ENCODE data around the gene EXOC5.
A peak's percentile ranks its signal among the peaks of the same experiment; 100 is the strongest.

EXOC5 gene, protein sequence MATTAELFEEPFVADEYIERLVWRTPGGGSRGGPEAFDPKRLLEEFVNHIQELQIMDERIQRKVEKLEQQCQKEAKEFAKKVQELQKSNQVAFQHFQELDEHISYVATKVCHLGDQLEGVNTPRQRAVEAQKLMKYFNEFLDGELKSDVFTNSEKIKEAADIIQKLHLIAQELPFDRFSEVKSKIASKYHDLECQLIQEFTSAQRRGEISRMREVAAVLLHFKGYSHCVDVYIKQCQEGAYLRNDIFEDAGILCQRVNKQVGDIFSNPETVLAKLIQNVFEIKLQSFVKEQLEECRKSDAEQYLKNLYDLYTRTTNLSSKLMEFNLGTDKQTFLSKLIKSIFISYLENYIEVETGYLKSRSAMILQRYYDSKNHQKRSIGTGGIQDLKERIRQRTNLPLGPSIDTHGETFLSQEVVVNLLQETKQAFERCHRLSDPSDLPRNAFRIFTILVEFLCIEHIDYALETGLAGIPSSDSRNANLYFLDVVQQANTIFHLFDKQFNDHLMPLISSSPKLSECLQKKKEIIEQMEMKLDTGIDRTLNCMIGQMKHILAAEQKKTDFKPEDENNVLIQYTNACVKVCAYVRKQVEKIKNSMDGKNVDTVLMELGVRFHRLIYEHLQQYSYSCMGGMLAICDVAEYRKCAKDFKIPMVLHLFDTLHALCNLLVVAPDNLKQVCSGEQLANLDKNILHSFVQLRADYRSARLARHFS

DNA sequence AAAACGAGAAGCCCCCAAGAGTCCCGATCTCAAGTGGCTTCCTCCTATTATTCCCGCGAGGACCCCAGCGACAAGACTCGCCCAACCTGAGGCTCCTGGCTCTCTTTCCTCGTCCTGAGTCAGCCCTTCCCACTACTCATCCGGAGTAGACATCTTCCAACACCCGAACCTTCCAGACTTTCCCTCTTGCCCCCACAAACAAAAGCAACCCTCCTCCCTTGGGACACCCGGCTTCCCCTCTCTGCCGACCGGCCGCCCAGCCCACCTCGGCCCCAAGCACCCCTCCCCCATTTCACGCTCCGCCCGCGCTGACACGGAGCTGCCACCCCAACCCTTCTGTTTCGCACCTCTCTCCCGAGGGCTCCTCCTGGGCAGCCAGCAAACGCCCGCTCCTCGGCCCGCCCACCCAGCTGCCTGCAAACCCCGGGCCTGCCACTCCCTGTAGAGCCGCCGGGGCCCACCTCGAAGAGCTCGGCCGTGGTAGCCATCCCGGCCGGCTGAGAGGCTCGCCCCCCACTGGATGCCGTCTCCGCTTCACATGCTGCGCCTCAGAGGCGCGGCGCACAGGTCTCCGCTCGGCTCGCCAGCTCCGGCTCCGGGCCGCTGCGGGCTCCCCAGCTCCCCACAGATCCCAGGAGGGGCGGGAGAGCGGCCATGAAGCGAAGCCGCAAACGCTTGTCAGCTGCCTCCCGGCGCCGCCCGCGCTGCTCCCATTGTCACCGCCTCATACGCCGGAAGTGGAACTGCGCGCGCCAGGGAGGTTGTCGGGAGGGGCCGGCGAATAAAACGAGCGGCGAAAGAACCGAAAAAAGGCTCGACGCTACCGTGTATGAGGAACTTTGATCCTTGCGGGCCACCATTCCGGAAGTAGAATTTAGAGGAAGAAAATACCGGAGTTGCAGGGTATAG, at the start of gene EXOC5, which contains the start of gene AP5M1:
TSS of gene EXOC5 (minus strand) at position 745 of the 909 bp plus-strand sequence. CDS start at position 488, 257 bp downstream.
TSS of gene AP5M1 (plus strand) at position 811 of the 909 bp plus-strand sequence. CDS start 344 bp downstream, outside the sequence.
- DNase-seq (ENCODE audit: extremely low spot score): peak; percentile 78
- TF ChIP-seq L3MBTL2 (conservative IDR thresholded peaks at IDR 0.05) (peak; percentile 47), FOXA1 (IDR thresholded peaks at IDR 0.05) (no peak), ELF4 (IDR thresholded peaks at IDR 0.05) (peak; percentile 73; the same call in 1 of the 2 replicates)
- POLR2A ChIA-PET: interaction anchor here (0.8 to 2.3 kb wide), 12 partner anchors 8 to 122 kb away, joined by 3 to 16 read pairs (median 4); partner anchors contain the start of gene NAA30
- CTCF ChIA-PET: no interaction called here

DNA sequence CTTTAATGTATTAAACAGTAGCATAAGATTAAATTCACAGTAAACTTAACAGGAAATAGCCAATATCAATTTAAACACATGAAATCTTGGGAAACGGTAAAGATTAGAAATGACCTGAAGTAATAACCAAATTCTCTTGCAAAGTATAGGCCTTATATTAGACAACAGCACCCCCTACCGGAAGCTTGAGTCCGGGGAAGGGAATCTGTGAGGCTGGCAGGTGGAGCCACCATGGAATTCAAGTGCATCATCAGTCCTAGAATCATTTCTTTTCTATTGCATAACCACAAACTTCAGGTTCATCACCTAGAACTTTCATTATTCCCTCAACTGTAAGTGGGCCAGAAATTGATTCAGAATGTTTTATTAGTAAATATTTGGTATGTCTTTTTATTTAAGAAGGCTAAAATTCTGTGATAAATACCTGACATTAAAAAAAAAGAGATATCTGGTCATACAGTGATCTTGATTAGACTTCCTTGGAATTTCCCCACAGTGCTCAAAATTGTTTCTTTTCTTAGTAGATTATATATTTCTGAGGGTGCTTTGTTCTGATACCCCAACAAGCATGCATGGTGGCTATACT, 48.6 kb upstream of the EXOC5 start:
- no peak for TF ChIP-seq SP1 (IDR thresholded peaks at IDR 0.05)
- CTCF ChIA-PET: interaction anchor here (1.1 kb wide), 1 partner anchor 42 kb away, joined by 4 read pairs; no protein-coding TSS in a partner anchor
- peak; percentile 63 for DNase-seq (ENCODE audit: extremely low spot score)
- POLR2A ChIA-PET: no interaction called here

GRCh38 chr14:57314396-57315089, 45.8 kb upstream of the EXOC5 start:
- DNase-seq (ENCODE audit: extremely low spot score): no peak
- no peak for TF ChIP-seq LEF1 (IDR thresholded peaks at IDR 0.05; ENCODE audit: borderline replicate concordance)
- no peak for TF ChIP-seq TARDBP (IDR thresholded peaks at IDR 0.05)
- no peak for TF ChIP-seq ARNT (IDR thresholded peaks at IDR 0.05)
- no peak for TF ChIP-seq HDGF (IDR thresholded peaks at IDR 0.05; ENCODE audit: borderline replicate concordance)
- TF ChIP-seq ZNF384 (IDR thresholded peaks at IDR 0.05): no peak
- TF ChIP-seq ELF4 (IDR thresholded peaks at IDR 0.05): no peak
- TF ChIP-seq FOXK2 (IDR thresholded peaks at IDR 0.05): no peak
- CTCF ChIA-PET: interaction anchor here (0.6 to 1.4 kb wide), 2 partner anchors 823 to 832 kb away, joined by 3 to 7 read pairs; no protein-coding TSS in a partner anchor
- POLR2A ChIA-PET: interaction anchor here (1.1 kb wide), 1 partner anchor 46 kb away, joined by 5 read pairs; the partner anchor contains the start of genes AP5M1 and EXOC5

GRCh38 chr14:57302883-57303282, 34.2 kb upstream of the EXOC5 start:
- ChIA-PET POLR2A (no interaction called here), CTCF (no interaction called here)
- DNase-seq (ENCODE audit: extremely low spot score): no peak
- no peak for TF ChIP-seq FOXA1 (IDR thresholded peaks at IDR 0.05)
- no peak for TF ChIP-seq ELF4 (IDR thresholded peaks at IDR 0.05)
- TF ChIP-seq SUZ12 (IDR thresholded peaks at IDR 0.05): no peak
- TF ChIP-seq LEF1 (IDR thresholded peaks at IDR 0.05; ENCODE audit: borderline replicate concordance): no peak
- no peak for TF ChIP-seq TARDBP (IDR thresholded peaks at IDR 0.05)
- TF ChIP-seq FOXM1 (IDR thresholded peaks at IDR 0.05; ENCODE audit: borderline replicate concordance): no peak
- no peak for TF ChIP-seq PKNOX1 (IDR thresholded peaks at IDR 0.05)
- no peak for TF ChIP-seq CTBP1 (IDR thresholded peaks at IDR 0.05; ENCODE audit: borderline replicate concordance)

GRCh38 chr14:57299511-57299910, 30.8 kb upstream of the EXOC5 start:
- ChIA-PET POLR2A (interaction anchor here (1.2 kb wide), 1 partner anchor 30 kb away, joined by 3 read pairs; no protein-coding TSS in a partner anchor), CTCF (no interaction called here)
- DNase-seq (ENCODE audit: extremely low spot score): no peak
- TF ChIP-seq FOXA1 (IDR thresholded peaks at IDR 0.05): no peak

- CTCF ChIA-PET: no interaction called here
- POLR2A ChIA-PET: no interaction called here
- no peak for DNase-seq (ENCODE audit: extremely low spot score)
- TF ChIP-seq BHLHE40 (IDR thresholded peaks at IDR 0.05; ENCODE audit: borderline replicate concordance): no peak
These were observed 29.1 kb upstream of the EXOC5 start for GRCh38 chr14:57297852-57298251.

GRCh38 chr14:57295239-57295638, 26.5 kb upstream of the EXOC5 start:
- ChIA-PET CTCF (interaction anchor here (0.9 kb wide), 1 partner anchor 21 kb away, joined by 3 read pairs; no protein-coding TSS in a partner anchor), POLR2A (no interaction called here)
- TF ChIP-seq BHLHE40 (IDR thresholded peaks at IDR 0.05; ENCODE audit: borderline replicate concordance) (no peak), ZNF384 (IDR thresholded peaks at IDR 0.05) (no peak), CTBP1 (IDR thresholded peaks at IDR 0.05; ENCODE audit: borderline replicate concordance) (no peak), SUZ12 (IDR thresholded peaks at IDR 0.05) (no peak), NFRKB (IDR thresholded peaks at IDR 0.05) (no peak), FOXK2 (IDR thresholded peaks at IDR 0.05) (no peak), ARNT (IDR thresholded peaks at IDR 0.05) (no peak), SP1 (IDR thresholded peaks at IDR 0.05) (no peak), L3MBTL2 (conservative IDR thresholded peaks at IDR 0.05) (no peak), TARDBP (IDR thresholded peaks at IDR 0.05) (no peak), FOXA1 (IDR thresholded peaks at IDR 0.05) (no peak), PKNOX1 (IDR thresholded peaks at IDR 0.05) (no peak), FOXM1 (IDR thresholded peaks at IDR 0.05; ENCODE audit: borderline replicate concordance) (no peak), HDGF (IDR thresholded peaks at IDR 0.05; ENCODE audit: borderline replicate concordance) (no peak), LEF1 (IDR thresholded peaks at IDR 0.05; ENCODE audit: borderline replicate concordance) (no peak), ELF4 (IDR thresholded peaks at IDR 0.05) (no peak)
- no peak for DNase-seq (ENCODE audit: extremely low spot score)
